ENCODE results near the gene TMEM39B.
"Not testable (repeated sequence)": the region's sequence is repeated elsewhere in the genome, so short reads cannot be mapped to it uniquely, and the experiment has no call there.

TMEM39B gene

DNA sequence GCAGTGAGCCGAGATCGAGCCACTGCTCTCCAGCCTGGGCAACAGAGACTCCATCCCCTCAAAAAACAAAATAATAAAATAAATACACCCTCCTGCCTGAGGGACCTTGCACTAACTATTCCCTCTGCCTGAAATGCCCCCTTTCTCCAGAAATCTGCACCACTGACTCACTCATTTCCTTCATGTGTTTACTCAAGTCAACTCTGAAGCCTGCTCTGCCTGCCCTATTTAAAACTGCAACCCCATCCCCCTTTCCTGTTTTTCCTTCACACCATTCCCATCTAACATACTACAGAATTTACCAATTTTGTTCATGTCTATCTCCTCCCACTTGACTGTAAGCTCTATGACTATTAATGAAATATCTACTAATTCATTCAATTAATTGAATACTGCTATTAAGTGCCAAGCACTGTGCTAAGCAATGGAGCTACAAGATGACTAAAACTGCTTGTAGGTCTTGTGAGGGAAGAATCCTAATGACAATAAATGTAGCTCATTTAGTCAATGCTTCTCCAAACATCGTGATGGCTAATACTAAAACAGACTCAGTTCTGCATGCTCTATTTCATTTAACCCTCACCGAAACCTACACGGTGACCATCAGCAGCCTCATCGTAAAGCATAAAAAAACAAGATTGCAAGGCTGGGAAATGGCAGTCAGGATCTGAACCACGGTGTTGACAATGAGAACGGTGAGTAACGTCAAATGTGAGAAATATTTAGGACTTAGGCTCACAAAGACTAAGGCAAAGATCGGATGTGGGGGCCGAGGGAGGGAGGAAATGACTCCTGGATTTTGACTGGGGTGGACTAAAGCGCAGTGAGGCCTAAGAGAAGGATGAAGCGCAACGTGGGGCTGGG is 749 bp upstream of the TMEM39B start:
- FAIRE-seq: no peak

DNA sequence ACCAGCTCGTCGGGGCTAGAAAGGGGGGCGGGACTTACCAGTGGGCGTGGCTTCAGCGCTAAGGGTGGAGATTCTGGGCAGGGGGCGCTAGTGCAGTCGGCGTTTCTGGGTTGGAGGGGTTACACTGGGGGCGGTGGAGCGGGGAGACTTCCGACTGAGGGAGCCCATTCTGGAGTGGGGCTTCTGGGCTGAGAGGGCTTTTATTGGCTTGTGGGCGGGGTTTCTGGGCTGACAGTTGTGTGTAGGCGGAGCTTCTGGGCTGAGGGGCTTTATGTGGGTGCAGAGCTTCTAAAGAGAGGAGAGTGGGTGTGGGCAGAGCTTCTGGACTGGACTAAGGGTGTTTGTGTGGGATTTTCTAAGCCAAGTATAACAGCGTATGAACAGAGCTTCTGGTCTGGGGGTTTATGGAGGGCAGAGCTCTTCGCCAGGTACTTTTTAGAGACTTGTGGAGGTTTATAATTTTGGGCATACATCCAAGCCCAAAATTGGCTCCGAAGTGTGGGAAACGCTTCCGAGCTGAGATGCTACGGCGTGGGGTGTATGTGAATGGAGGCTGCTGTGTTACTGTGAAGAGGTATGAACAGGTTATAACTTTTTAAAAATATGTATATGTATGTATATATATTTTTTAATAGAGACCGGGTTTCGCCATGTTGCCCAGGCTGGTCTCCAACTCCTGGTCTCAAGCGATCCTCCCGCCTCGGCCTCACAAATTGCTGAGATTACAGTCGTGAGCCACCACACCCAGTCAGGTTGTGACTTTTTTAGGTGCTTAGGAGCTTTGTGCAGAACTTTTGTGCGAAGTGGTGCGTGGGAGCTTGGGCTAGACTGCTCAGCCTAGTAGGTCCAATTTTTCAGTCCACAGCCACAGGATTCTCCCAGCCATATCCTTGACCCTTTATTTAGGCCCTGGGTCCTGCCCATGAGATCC is 825 bp downstream of the TMEM39B start:
- no peak for FAIRE-seq

DNA sequence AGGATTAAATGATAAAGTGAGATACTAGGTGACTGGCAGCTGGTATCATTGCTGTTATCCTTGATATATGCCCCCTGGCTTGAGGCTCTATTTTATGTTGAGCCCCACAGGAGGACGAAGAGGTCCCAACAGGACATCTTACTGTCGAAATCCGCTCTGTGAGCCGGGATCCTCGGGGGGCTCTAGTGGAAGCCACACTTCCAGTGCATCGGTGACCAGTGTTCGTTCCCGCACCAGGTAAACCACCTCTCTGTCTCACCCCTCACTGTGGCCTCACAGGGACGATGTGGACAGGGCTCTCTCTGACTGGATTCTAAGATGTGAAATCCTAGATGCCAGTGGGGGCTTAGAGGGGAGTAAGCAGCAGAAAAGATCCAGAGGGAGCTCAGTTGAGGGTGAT is 2.1 kb downstream of the TMEM39B start:
- FAIRE-seq: no peak

DNA sequence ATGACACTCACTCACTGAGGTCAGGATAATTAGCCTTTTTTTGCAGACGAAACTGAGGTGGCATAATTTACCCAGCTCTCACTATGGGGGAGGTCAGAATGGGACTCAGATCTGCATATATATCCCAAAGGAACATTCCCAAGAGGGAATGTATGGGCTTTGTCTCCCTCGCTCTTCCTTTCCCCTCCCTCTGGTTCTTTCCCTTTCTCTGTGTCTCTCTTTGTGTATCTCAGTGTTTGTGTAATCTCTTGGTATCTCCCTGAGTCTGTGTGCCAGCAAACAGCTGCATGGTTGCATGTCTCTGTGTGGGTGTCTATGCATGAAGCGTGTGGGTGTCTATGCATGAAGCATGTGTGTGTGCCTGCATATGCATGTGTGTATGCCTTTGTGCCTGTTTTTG is 4.7 kb downstream of the TMEM39B start:
- FAIRE-seq: no peak

DNA sequence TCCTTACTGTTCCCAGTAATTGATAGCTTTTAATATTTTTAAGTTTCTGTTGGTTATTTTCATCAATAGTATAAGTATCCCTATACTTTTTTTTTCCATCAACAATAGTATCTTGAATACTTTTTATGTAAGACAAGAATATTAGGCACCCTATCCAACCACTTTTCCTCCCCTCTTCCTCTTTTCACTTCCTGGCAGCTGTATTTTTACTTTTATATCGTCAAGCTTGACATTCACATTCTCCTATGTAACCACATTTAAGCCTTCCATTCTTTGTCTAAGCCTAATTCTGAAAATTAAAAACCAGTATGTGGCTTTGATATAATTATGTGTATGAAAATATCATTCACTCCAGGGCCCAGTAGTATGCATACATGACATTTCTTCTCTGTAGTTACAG is 9.3 kb downstream of the TMEM39B start:
- FAIRE-seq: no peak

DNA sequence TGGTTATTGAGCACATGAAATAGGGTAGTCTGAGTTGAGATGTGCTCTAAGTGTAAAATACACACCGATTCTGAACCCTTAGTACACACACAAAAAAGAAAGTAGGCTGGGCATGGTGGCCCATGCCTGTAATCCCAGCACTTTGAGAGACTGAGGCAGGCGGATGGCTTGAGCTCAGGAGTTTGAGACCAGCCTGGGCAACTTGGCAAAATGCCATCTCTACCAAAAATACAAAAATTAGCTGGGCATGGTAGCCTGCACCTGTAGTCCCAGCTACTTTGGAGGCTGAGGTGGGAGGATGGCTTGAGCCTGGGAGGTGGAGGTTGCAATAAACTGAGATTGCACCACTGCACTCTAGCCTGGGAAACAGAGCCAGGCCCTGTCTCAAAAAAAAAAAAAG is 13.6 kb downstream of the TMEM39B start:
- not testable (repeated sequence) for FAIRE-seq

DNA sequence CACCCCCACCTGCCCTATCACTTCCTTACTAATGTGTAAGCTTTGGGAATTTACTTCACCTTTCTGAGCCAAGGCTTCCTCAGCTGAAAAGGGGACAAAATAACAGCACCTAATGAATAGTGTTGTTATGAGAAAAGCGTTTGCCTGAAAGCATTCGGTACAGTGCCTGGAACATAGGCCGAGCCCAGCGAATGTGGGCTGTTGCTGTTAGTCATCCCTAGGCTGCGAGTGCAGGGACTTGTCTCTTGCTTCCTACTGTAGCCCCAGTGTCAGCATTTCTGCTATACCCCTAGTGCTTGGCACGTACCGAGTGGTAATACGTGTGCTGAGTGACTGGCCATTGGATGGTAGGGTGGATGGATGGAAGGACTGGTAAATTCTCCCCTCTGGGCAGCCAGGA is 18.4 kb downstream of the TMEM39B start:
- no peak for FAIRE-seq

DNA sequence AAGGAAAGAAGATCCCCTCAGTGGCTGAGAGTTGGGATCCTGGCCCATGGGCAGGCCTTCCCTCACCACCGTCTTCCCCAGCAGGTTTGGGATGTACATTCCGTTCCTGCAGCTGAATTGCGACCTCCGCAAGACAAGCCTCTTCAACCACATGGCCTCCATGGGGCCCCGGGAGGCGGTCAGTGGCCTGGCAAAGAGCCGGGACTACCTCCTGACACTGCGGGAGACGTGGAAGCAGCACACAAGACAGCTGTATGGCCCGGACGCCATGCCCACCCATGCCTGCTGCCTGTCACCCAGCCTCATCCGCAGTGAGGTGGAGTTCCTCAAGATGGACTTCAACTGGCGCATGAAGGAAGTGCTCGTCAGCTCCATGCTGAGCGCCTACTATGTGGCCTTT is 18.9 kb downstream of the TMEM39B start:
- FAIRE-seq: no peak

DNA sequence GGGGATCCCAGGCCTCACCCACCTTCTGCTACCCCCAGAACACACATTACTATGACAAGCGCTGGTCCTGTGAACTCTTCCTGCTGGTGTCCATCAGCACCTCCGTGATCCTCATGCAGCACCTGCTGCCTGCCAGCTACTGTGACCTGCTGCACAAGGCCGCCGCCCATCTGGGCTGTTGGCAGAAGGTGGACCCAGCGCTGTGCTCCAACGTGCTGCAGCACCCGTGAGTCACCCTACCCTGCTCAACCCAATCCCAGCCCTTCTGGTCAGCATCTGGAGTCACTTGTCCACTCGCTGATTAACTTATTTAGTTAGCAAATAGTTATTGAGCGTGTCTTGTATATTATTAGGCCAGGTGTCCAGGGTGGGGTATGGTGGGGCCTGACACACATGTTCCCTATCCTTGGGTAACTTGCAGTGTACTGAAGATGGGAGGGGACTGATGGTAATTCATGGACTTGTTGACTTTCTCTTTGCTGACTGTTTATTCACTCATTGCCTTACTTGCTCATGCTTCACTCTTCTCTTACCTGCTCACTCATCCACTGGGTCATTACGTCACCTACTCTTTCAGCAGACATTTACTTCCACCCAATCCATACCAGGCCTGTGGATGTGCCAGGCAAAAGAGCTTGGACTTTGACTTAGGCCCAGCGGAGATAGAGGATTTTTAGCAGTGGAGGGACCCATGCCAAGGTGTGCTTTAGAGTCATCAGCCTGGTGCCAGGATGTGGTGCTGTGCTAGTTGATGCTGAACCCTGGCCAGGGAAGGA is 22.2 kb downstream of the TMEM39B start:
- FAIRE-seq: no peak

DNA sequence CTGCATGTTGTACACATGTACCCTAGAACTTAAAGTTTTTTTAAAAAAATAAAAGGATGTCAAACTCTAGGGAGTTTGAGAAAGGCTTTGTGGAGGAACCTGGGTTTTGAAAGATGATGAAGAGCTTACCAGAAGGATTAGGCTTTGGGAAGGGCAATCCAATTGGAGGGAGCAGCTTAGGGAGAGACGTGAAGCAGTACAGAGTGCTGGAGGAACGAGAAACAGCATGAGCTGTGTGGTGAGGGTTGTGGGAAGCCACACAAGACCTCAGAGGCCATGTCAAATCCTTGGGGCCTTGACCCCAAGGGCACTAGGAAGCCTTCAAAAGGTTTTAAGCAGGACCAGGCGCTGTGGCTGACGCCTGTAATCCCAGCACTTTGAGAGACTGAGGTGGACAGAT is 26.7 kb downstream of the TMEM39B start:
- FAIRE-seq: no peak

DNA sequence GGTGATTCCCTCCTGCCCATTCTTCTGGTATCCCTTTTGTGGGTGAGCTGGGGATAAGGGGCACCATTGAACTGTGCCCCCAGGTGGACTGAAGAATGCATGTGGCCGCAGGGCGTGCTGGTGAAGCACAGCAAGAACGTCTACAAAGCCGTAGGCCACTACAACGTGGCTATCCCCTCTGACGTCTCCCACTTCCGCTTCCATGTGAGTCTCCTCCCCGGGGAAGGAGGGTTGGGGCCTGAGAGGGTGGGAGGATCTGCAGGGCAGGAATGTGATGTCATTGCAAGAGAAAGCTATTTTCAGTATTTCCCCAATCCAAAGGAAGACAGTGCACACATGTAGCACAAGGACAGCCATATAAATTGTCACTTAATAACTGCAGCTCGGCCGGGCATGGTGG is 27.6 kb downstream of the TMEM39B start:
- no peak for FAIRE-seq

DNA sequence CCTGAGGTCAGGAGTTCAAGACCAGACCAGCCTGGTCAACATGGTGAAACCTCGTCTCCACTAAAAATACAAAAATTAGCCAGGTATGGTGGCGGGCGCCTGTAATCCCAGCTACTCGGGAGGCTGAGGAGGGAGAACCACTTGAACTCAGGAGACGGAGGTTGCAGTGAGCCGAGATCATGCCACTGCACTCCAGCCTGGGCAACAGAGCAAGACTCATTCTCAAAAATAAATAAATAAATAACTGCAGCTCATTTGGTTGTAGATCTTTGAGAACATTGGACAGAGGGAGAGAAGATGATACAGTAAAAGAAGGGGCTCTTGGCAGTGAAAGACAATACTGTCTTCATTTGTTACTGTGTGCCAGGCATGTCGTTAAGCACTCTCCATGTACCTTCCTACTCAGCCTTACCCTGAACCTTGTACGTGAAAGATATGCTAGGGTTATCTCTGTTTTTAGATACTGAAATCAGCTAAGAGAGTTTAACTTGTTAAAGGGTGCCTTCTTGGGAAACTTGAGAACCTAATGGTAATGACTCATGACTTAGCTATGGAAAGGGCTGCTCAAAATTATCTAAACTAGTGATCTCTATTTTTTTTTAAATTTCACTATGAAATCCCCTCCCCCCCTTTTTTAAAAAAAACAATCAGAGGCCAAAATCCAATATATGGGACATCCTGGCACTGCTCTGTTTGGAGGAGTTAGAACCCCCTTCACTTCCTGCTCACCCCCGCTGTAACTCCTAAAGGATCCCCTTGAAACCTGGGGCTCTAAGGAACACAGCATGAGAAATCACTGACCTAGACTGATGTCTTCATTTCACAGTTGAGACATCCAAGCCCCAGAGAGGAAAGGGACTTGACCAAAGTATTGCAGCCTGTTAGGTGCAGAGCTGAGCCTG is 28.3 kb downstream of the TMEM39B start:
- no peak for FAIRE-seq

DNA sequence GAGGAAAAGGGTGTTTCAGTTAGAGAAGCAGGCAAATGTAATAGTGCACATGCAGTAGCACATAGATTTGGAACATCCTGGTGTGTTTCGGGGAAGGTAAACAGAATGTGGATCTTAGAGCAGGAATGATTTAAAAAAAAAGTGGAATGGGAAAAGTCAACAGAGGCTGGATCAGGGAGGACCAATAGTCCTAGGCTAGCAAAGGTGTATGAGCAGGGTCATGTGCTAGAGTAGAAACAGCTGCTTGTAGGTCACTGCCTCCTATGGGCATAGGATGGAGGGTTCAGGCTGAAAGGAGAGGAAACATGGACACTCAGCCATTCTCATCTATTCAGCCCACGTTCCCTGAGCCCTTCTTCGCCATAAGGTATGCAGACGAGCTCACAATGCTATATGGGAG is 31.4 kb downstream of the TMEM39B start:
- FAIRE-seq: no peak

DNA sequence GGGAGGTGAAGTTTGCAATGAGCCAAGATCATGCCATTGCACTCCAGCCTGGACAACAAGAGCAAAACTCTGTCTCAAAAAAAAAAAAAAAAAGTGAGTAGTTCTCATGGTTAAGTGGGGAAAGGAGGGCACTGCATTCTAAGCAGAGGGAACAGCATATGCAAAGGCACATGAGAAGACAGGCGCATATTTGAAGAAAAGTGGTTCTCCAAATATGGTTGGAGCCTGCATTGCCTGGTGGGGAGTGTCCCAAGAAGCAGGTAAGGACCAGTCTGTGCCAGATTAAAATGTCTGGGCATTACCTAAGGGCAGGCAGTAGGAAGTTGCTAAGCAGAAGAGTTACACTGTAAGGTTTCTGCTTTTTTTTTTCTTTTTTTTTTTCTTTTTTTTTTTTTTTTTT is 32.6 kb downstream of the TMEM39B start:
- FAIRE-seq: no peak

DNA sequence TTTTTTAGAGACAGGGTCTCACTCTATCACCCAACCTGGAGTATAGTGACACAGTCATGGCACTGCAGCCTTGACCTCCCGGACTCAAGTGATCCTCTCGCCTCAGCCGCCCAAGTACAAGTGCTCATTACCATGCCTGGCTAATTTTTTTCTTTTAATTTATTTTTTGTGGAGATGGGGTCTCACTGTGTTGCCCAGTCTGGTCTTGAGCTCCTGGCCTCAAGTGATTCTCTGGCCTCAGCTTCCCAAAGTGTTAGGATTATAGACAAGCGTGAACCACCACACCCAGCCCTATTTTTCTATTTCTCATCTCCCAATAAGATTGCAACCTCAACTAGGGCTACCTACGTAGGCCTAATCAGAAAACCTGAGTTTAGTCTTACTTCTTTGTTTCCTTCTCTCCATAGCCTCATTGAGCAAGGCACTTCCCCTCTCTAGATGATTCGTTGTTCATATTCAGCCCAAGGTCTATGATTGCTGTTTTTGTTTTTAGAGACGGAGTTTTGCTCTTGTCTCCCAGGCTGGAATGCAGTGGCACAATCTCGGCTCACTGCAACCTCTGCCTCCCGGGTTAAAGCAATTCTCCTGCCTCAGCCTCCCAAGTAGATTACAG is 34.0 kb downstream of the TMEM39B start:
- no peak for FAIRE-seq

DNA sequence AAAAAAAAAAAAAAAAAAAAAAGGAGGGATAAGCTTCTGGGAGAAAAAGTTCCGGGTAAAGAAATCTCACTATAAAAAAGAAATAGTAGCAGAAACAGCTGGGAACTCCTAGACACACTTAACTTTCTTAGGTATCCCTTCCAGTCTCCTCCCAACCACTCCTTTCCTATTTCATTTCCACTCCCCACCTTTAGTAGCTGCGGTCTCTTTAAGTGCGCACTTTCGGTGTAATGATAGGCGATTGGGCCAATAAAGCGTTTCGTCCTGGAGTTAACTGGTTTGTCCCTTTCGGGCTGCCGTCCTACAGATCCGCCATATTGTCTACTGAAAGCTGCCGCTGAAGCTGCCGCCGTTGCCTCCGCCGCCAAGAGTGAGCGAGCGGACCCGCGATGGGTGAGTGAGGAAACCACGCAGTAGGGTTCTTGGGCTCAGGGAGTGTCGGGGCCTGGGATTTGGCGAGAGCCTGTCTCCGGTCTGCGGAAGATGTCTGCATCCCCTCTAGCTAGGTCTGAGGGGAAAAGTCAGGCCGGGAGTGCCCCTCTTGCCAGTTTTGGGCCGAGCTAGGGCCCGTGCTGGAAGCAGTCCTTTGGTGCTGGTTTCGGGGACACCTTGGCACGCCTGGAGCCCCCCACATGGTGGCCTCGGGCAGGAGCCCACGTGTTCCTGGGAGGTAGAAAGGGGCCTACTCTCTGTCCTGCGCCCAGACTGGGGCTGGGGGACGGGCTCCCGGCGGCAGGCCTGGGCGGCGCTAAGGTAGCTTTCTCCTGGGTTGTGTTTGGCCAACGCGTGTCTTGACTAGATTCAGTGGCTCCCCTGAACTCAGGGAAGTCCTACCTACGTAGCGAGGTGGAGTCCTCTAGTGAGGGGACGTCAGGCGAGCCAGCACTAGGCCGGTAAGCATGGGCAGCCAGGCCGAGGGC is 35.3 kb downstream of the TMEM39B start, which contains the start of gene KPNA6:
Gene KPNA6, plus strand, starts transcription at position 315 of the 920 bp plus-strand sequence. Its CDS starts 75 bp downstream, at position 390.
- no peak for FAIRE-seq

DNA sequence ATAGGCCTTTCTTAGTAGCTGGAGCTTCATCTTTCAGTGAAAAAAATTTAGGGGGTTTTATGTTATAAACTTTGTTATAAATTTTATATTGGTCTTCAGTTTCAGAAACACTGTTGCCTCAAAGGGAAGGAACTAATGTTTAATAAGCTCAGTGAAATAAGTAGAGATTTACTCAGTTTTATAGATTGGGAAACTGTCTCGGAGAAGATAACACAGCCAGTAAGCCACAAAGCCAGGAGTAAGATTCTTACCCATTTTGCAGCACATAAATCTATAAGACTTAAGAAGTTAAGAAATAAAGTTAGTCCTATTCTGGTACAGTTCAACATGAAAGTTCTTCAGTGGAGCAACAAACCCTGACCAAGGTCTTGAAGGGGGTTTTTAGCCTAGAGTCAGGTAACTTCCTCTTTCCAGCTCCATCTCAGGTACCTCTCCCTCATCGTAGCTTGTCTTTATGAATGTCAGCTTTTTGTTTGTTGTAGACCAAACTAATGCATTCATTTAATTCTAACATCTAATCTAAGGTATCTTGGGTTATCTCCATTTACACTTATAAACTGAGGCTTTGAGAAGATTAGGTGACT is 38.4 kb downstream of the TMEM39B start:
- FAIRE-seq: no peak

DNA sequence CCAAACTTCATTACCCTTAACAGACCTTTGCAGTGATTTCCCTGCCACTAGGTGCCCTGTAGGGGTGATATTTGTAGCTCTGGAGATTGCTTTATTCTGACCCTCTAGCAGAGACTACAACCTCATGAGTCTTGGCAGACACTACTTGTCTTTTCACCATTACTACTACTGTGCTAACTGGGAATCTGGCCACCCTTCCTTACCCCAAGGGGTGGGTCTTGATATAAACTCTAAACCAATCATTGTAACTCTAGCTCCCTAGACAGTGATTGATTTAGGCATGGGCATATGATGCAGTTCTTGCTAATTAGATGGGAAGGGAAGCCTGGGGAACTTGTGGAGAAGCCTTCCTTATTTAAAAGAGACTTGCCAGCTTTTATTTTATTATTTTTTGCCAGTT is 39.0 kb downstream of the TMEM39B start:
- FAIRE-seq: no peak

DNA sequence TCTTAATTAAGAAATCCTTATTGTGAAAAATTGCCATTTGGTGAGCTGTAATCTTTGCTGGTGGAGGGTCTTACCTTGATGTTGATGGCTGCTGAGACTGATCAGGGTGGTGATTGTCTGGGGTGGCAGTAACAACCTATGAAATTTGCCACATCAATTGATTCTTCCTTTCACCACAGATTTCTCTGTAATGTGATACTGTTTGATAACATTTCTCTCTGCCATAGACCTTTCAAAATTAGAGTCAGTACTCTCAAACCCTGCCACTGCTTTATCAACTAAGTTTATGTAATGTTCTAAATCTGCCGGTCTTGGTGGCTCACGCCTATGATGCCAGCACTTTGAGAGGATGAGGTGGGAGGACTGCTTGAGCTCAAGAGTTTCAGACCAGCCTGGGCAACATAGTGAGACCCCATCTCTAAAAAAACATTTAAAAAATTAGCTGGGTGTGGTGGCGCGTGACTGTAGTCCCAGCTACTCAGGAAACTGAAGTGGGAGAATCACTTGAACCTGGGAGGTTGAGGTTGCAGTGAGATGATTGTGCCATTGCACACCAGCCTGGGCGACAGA is 40.2 kb downstream of the TMEM39B start:
- FAIRE-seq: no peak

All from endometrium (tissue), 2 donors.